ENCODE data around the gene UNCX.

DNA sequence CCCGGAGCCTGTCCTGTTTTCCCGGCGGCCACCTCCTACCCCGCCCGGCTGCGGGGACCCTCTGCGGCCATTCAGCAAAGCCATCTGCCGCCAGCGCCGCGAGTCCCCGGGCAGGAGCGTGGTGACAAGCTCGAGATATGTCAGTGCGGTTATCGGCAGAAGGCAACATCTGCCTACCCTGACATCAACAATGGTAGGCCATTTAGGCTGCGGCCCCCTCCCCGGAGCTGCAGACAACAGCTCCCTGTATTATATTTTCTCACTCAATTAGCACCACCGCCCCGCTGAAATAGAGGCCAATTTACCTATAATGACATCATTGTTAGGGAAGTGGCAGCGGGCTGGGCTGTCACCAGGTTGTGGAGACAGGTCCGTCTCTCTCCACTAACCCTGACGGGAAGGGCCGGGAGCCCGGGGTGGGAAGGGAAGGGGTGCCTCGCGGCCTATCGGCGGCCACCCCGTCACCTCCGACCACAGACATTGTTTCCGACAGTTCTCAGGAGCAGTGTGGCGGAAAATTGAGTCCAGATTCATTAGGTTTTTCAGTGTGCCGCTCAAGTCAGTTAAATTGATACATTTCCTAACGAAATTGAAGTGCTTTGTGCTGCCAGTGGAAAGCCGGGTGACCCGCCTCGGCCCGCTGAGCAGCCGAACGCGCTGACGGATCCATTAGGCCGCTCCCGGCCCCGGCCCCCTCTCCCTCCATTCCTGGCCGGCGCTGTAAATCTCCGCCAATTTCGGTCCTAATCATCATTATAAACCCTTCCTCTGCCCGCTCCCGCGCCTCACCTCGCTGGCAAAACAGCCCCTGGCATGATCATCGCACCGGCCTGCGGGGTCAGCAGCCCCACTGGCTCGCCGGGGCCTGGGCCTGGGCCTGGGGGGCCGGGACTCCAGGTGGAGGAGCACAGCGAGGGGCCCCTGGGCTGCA is 43.0 kb downstream of the UNCX start:
- no peak for TF ChIP-seq CTCF (optimal IDR thresholded peaks at IDR 0.05 in 1 of 3, IDR thresholded peaks at IDR 0.05 in 1 of 3, conservative IDR thresholded peaks at IDR 0.05 in 1 of 3; ENCODE audit: extremely low read depth in 1 of 3, insufficient read depth in 2 of 3, low read length in 3 of 3)
- TF ChIP-seq EZH2 (IDR thresholded peaks at IDR 0.05; ENCODE audit: low read length) = no peak

All from keratinocyte (primary cell).